Epidermal melanocyte (primary cell): ENCODE measurements around the gene GLG1.

Experiments used
- DNase-seq: peaks from one replicate; pipeline ENCODE4 v3.0.0; 2011; ENCODE audit warnings: low spot score; ENCODE audit not compliant: insufficient read length

Gene GLG1

GRCh38 chr16:74608944-74609343 is 2.0 kb upstream of the GLG1 start:
- no peak for DNase-seq

- no peak for DNase-seq
Observed at GRCh38 chr16:74608381-74608780, 1.5 kb upstream of the GLG1 start.

- no peak for DNase-seq
Observed at GRCh38 chr16:74607962-74608356, 1.0 kb upstream of the GLG1 start.

- DNase-seq: no peak
Observed at GRCh38 chr16:74607310-74607961, 522 bp upstream of the GLG1 start.

- DNase-seq: no peak
Observed at GRCh38 chr16:74605746-74606520, 981 bp downstream of the GLG1 start.

- no peak for DNase-seq
Observed at GRCh38 chr16:74605332-74605731, 1.6 kb downstream of the GLG1 start.

- no peak for DNase-seq
Observed at GRCh38 chr16:74603848-74604247, 3.1 kb downstream of the GLG1 start.

- DNase-seq: no peak
Observed at GRCh38 chr16:74601126-74601871, 5.6 kb downstream of the GLG1 start.

GRCh38 chr16:74596586-74596985 is 10.3 kb downstream of the GLG1 start:
- no peak for DNase-seq

GRCh38 chr16:74592847-74593246 is 14.1 kb downstream of the GLG1 start:
- DNase-seq: no peak

GRCh38 chr16:74591876-74592650 is 14.9 kb downstream of the GLG1 start:
- DNase-seq: no peak

- no peak for DNase-seq
Observed at GRCh38 chr16:74586948-74587347, 20.0 kb downstream of the GLG1 start.

- no peak for DNase-seq
Observed at GRCh38 chr16:74585846-74586443, 21.0 kb downstream of the GLG1 start.

GRCh38 chr16:74583926-74584666 is 22.8 kb downstream of the GLG1 start:
- no peak for DNase-seq

GRCh38 chr16:74582970-74583369 is 23.9 kb downstream of the GLG1 start:
- no peak for DNase-seq

GRCh38 chr16:74580833-74581232 is 26.1 kb downstream of the GLG1 start:
- DNase-seq: no peak

- DNase-seq: no peak
Observed at GRCh38 chr16:74578838-74579237, 28.1 kb downstream of the GLG1 start.

GRCh38 chr16:74578433-74578832 is 28.5 kb downstream of the GLG1 start:
- no peak for DNase-seq

- DNase-seq: no peak
Observed at GRCh38 chr16:74577882-74578366, 29.0 kb downstream of the GLG1 start.
